Psoas muscle (tissue), 8 donors: ENCODE results near the gene KLHL2. TPM values are rescaled to one million over a fixed set of nuclear protein-coding genes. Genes with fewer than 3 reads are reported as not detected.
A peak's percentile ranks its signal among the peaks of the same experiment; 100 is the strongest.

Source experiments
- ATAC-seq, 4 donors: fragments of 200-7000 bp; cut with Tn5 transposase; one replicate each; pipeline ENCODE4 v1.9.1; 2020; ENCODE audit warnings: moderate library complexity in 3 of 4, mild to moderate bottlenecking in 2 of 4
- DNase-seq, 2 donors: peaks; one replicate each; pipeline ENCODE4 v3.0.0-alpha.2; 2020
- H3K27ac ChIP-seq: fragments of 200-600 bp; one replicate; pipeline ENCODE4 v1.8.0; 2022
- H3K27me3 ChIP-seq, 3 donors: fragments of 200-600 bp in 1 of 3; one replicate each; pipeline versions ENCODE4 v1.6.1 to v1.8.0; 2013 to 2022; ENCODE audit warnings: low read length in 2 of 3, mild to moderate bottlenecking in 2 of 3, moderate library complexity in 1 of 3; ENCODE audit not compliant: insufficient read depth in 3 of 3
- H3K36me3 ChIP-seq, 2 donors: fragments of 200-600 bp in 1 of 2; one replicate each; pipeline versions ENCODE4 v1.6.1 to v1.8.0; 2013 to 2022; ENCODE audit warnings: low read depth in 1 of 2, mild to moderate bottlenecking in 1 of 2, moderate library complexity in 1 of 2; ENCODE audit not compliant: insufficient read depth in 1 of 2
- H3K4me1 ChIP-seq: fragments of 200-600 bp; one replicate; pipeline ENCODE4 v1.8.0; 2022
- H3K4me3 ChIP-seq: fragments of 200-600 bp; one replicate; pipeline ENCODE4 v1.8.0; 2022; ENCODE audit warnings: mild to moderate bottlenecking
- H3K9me3 ChIP-seq: fragments of 200-600 bp; one replicate; pipeline ENCODE4 v1.8.0; 2022
- CTCF ChIP-seq: fragments of 200-600 bp; IDR thresholded peaks from one replicate; pipeline ENCODE4 v1.8.0; 2022; ENCODE audit warnings: antibody characterized with exemption
- WGBS, 3 donors: extraction: QIAGEN DNeasy Blood & Tissue Kit; methylation state at CpG; one replicate each; pipeline versions ENCODE4 v1.1.6 to v1.1.7; 2013; 5-methylcytosine and 5-hydroxymethylcytosine counted together
- intact Hi-C, 2 donors: fragments of 100-400 bp; cut with DNase I; formaldehyde crosslinking; loops; one replicate each; pipeline versions ENCODE4 v1.11.0 to v1.14.2; 2022
- polyA plus RNA-seq, 3 donors: library from polyadenylated mRNA; stranded (reverse); fragments of 200-250 nt; gene quantifications; one replicate each; pipeline ENCODE4 v1.2.3, GENCODE V29; 2013
- total RNA-seq, 4 donors: library from RNA; stranded (reverse); fragmentation: NEBNext Ultra II Directional in 2 of 4; extraction: Animal tissue kit (Norgen Biotek cat#: 25700) in 2 of 4; gene quantifications; one replicate each; pipeline versions ENCODE4 v1.2.1 to v1.2.4, GENCODE V29; 2021 to 2023
- donor health status: healthy with polysubstance abuse.
- donor health status: DM: no; HTN: no; CAD: no; lungs with moderate emphysema.
- donor health status: Bipolar disorder and iron deficiency.
- donor health status: healthy.
- donor health status: DM: yes; HTN: yes; CAD: no.
- donor health status: DM: no; HTN: no; CAD: no.
- donor health status: DM: no; HTN: no; CAD: no.
- donor health status: DM: yes; HTN: yes; CAD: no.

The KLHL2 gene
- total and polyA plus RNA-seq, 7 donors, result 3.1 to 7.8 (median 4.5) TPM

- WGBS, 3 donors, result 4 to 11% (median 8%) methylated on average over 2 of the region's 2 CpGs
Observed at GRCh38 chr4:165355900-165356300, 148.5 kb downstream of the KLHL2 start.

GRCh38 chr4:165359506-165359905 is 152.1 kb downstream of the KLHL2 start:
- H3K27ac ChIP-seq, result no peak overlapping the region
- no peak for ATAC-seq
- no peak overlapping the region for H3K4me3 ChIP-seq
- H3K4me1 ChIP-seq, result no peaks in the 10 kb centered on the region
- 72 to 76% (median 73%) methylated on average over 2 of the region's 2 CpGs for WGBS, 3 donors
- intact Hi-C loops, result loop anchor here in 1 of 2 donors (10.0 kb wide), 1 partner anchor 105 kb away; no protein-coding TSS in a partner anchor
- no peak for TF ChIP-seq CTCF
- no peaks in the 10 kb centered on the region for H3K9me3 ChIP-seq
- H3K36me3 ChIP-seq, result no peaks in the 10 kb centered on the region
- peaks cover 0 to 7% (median 0%) of the 10 kb centered on the region in 3 donors for H3K27me3 ChIP-seq
- no peak for DNase-seq

More at GRCh38 chr4:165355900-165356300, 148.5 kb downstream of the KLHL2 start:
- Histone ChIP-seq H3K36me3 (no peaks in the 10 kb centered on the region), H3K27ac (no peak overlapping the region), H3K4me1 (no peaks in the 10 kb centered on the region), H3K9me3 (no peaks in the 10 kb centered on the region), H3K4me3 (no peak overlapping the region), H3K27me3 (peaks cover 0 to 3% (median 0%) of the 10 kb centered on the region in 3 donors)
- no peak for ATAC-seq
- peak; percentile 18 for TF ChIP-seq CTCF
- DNase-seq, result no peak
- intact Hi-C loops, result loop anchor here in 1 of 2 donors (10.0 kb wide), 1 partner anchor 109 kb away; no protein-coding TSS in a partner anchor

GRCh38 chr4:165360041-165360695 is 152.8 kb downstream of the KLHL2 start:
- Histone ChIP-seq H3K4me1 (no peaks in the 10 kb centered on the region), H3K4me3 (no peak overlapping the region), H3K27ac (no peak overlapping the region), H3K27me3 (peaks cover 0 to 7% (median 0%) of the 10 kb centered on the region in 3 donors), H3K36me3 (no peaks in the 10 kb centered on the region), H3K9me3 (no peaks in the 10 kb centered on the region)
- DNase-seq (no peak), ATAC-seq (no peak)
- no peak for TF ChIP-seq CTCF
- intact Hi-C loops, result no loop called here
- 62 to 69% (median 65%) methylated on average over 6 of the region's 6 CpGs for WGBS, 3 donors

GRCh38 chr4:165360985-165361670 is 153.8 kb downstream of the KLHL2 start:
- no peaks in the 10 kb centered on the region for H3K36me3 ChIP-seq
- intact Hi-C loops, result no loop called here
- DNase-seq (no peak), ATAC-seq (no peak)
- H3K9me3 ChIP-seq, result no peaks in the 10 kb centered on the region
- H3K27me3 ChIP-seq, result peaks cover 0 to 7% (median 0%) of the 10 kb centered on the region in 3 donors
- H3K27ac ChIP-seq, result no peak overlapping the region
- no peaks in the 10 kb centered on the region for H3K4me1 ChIP-seq
- no peak for TF ChIP-seq CTCF
- H3K4me3 ChIP-seq, result no peak overlapping the region
- WGBS, 3 donors, result 83 to 86% (median 84%) methylated on average over 7 of the region's 7 CpGs
